K562 (cell line): ENCODE measurements around the gene DAO. TPM values are rescaled to one million over a fixed set of nuclear protein-coding genes. Genes with fewer than 3 reads are reported as not detected.

Experiments used
- ARID2 ChIP-seq: fragments of 450-650 bp; IDR thresholded peaks from 2 replicates; pipeline ENCODE4 v1.6.1; 2017; ENCODE audit warnings: antibody characterized with exemption, mild to moderate bottlenecking
- BHLHE40 ChIP-seq: IDR thresholded peaks from 2 replicates; pipeline ENCODE4 v1.6.1; 2011; ENCODE audit warnings: low read length, improper control_type of control experiment
- BRCA1 ChIP-seq, 2 experiments: fragments of 450-650 bp in 1 of 2; sonication (generic) in 1 of 2; formaldehyde crosslinking in 1 of 2; IDR thresholded peaks; 2 replicates each; pipeline versions ENCODE4 v1.5.0 to v1.6.1; 2017 to 2020; ENCODE audit warnings: mild to moderate bottlenecking in 1 of 2, missing genetic modification reagents in 1 of 2
- CBFA2T3 ChIP-seq: fragments of 450-650 bp; IDR thresholded peaks from 2 replicates; pipeline ENCODE4 v1.6.1; 2017
- GABPB2 ChIP-seq: fragments of 250-450 bp; sonication (Bioruptor Pico); conservative IDR thresholded peaks from 2 replicates; pipeline ENCODE4 v1.5.1; 2021; ENCODE audit warnings: mild to moderate bottlenecking
- HMGN3 ChIP-seq: IDR thresholded peaks from 2 replicates; pipeline ENCODE4 v1.6.1; 2011; ENCODE audit warnings: borderline replicate concordance, low read depth, mild to moderate bottlenecking, mixed read lengths, low read length; ENCODE audit not compliant: insufficient read length; ENCODE audit errors: extremely low read depth
- JUND ChIP-seq, 2 experiments: IDR thresholded peaks; 2 replicates in 1 of 2; 3 replicates in 1 of 2; pipeline ENCODE4 v1.6.1; 2011; ENCODE audit warnings: borderline replicate concordance in 2 of 2, low read depth in 2 of 2, low read length in 2 of 2, improper control_type of control experiment in 1 of 2, missing biosample characterization in 1 of 2, missing genetic modification characterization in 1 of 2, missing genetic modification reagents in 1 of 2
- MBD2 ChIP-seq: sonication (generic); IDR thresholded peaks from 2 replicates; pipeline ENCODE4 v1.6.1; 2016; ENCODE audit warnings: low read depth, borderline replicate concordance
- MTA3 ChIP-seq: fragments of 450-650 bp; formaldehyde crosslinking; IDR thresholded peaks from 2 replicates; pipeline ENCODE4 v1.6.1; 2017; ENCODE audit warnings: mild to moderate bottlenecking, borderline replicate concordance
- NFE2L1 ChIP-seq: fragments of 450-650 bp; IDR thresholded peaks from 2 replicates; pipeline ENCODE4 v1.6.1; 2016; ENCODE audit warnings: missing genetic modification characterization, low read depth, mild to moderate bottlenecking, missing compliant biosample characterization, moderate library complexity, borderline replicate concordance
- NFYB ChIP-seq: IDR thresholded peaks from 2 replicates; pipeline ENCODE4 v1.6.1; 2011; ENCODE audit warnings: mild to moderate bottlenecking, moderate library complexity; ENCODE audit not compliant: insufficient read length; ENCODE audit errors: extremely low read depth
- RBM39 ChIP-seq: fragments of 200-400 bp; formaldehyde crosslinking; optimal IDR thresholded peaks from 2 replicates; pipeline ENCODE3; 2018; ENCODE audit warnings: low read depth, low read length
- SAP30 ChIP-seq: fragments of 200-600 bp; sonication (generic); IDR thresholded peaks from 2 replicates; pipeline ENCODE4 v1.6.1; 2012; ENCODE audit warnings: borderline replicate concordance, low read depth, mild to moderate bottlenecking, moderate library complexity, low read length, control low read depth, inconsistent platforms; ENCODE audit not compliant: insufficient read depth, poor library complexity, severe bottlenecking
- SMARCA4 ChIP-seq: fragments of 450-650 bp; IDR thresholded peaks from 2 replicates; pipeline ENCODE4 v1.6.1; 2016
- TBP ChIP-seq: optimal IDR thresholded peaks from 2 replicates; pipeline ENCODE3; 2011; ENCODE audit warnings: low read depth, low read length, improper control_type of control experiment
- TEAD2 ChIP-seq: fragments of 450-650 bp; IDR thresholded peaks from 2 replicates; pipeline ENCODE4 v1.6.1; 2016; ENCODE audit warnings: missing genetic modification characterization, control low read depth, missing compliant biosample characterization
- TSC22D4 ChIP-seq: fragments of 450-650 bp; IDR thresholded peaks from 2 replicates; pipeline ENCODE4 v1.6.1; 2016; ENCODE audit warnings: missing genetic modification characterization, missing biosample characterization, control low read depth
- XRCC4 ChIP-seq: IDR thresholded peaks from one replicate; pipeline ENCODE4 v1.6.1; 2011; ENCODE audit not compliant: insufficient read depth, insufficient read length; ENCODE audit errors: extremely low read depth
- ZC3H4 ChIP-seq: sonication (generic); formaldehyde crosslinking; IDR thresholded peaks from 2 replicates; pipeline ENCODE4 v1.9.0; 2021; ENCODE audit warnings: missing genetic modification reagents, borderline replicate concordance
- ZFX ChIP-seq: sonication (generic); formaldehyde crosslinking; IDR thresholded peaks from 2 replicates; pipeline ENCODE4 v1.8.0; 2022; ENCODE audit warnings: mild to moderate bottlenecking, missing genetic modification reagents, moderate library complexity
- ZNF165 ChIP-seq: fragments of 250-450 bp; sonication (Bioruptor Pico); IDR thresholded peaks from 2 replicates; pipeline ENCODE4 v1.4.0; 2020; ENCODE audit warnings: borderline replicate concordance
- ZNF347 ChIP-seq: fragments of 450-650 bp; formaldehyde crosslinking; IDR thresholded peaks from 2 replicates; pipeline ENCODE4 v1.4.0; 2020; ENCODE audit warnings: low read depth, mild to moderate bottlenecking, moderate library complexity
- polyA plus RNA-seq, 8 experiments: library from polyadenylated mRNA; depleted of rRNA in 4 of 8; stranded (reverse) in 5 of 8; unstranded in 3 of 8; fragments of >200 nt; fragmentation: Nextera tagmentation in 2 of 8; fragmentation: Illumina TruSeq in 1 of 8; extraction: Ambion mirVana in 2 of 8; extraction: Trizol in 1 of 8; gene quantifications; 2 replicates each; pipeline versions ENCODE4 v1.2.1 to v1.2.3, GENCODE V29; 2011 to 2014; ENCODE audit warnings: inconsistent platforms in 1 of 8, missing spikeins in 1 of 8
- total RNA-seq, 7 experiments: library from RNA; depleted of rRNA in 6 of 7; stranded (reverse); fragments of >200 nt in 6 of 7; fragmentation: Illumina TruSeq in 2 of 7; extraction: Trizol in 2 of 7; gene quantifications; 2 replicates each; pipeline versions ENCODE4 v1.2.1 to v1.2.3, GENCODE V29; 2011 to 2021; ENCODE audit warnings: low replicate concordance in 1 of 7
- TF ChIP-seq, protein P1 (sequence below): fragments of 250-450 bp; sonication (Bioruptor Pico); IDR thresholded peaks from 2 replicates; pipeline ENCODE4 v1.6.1; 2021; ENCODE audit warnings: mild to moderate bottlenecking
- TF ChIP-seq, protein P2 (sequence below), 3 experiments: fragments of 200-800 bp in 1 of 3; fragments of 250-450 bp in 1 of 3; fragments of 450-650 bp in 1 of 3; sonication (Bioruptor Pico) in 1 of 3; sonication (Bioruptor generic) in 1 of 3; formaldehyde crosslinking in 1 of 3; IDR thresholded peaks; 2 replicates each; pipeline versions ENCODE4 v1.6.1 to v1.8.0; 2016 to 2022; ENCODE audit warnings: mild to moderate bottlenecking in 2 of 3, missing genetic modification characterization in 2 of 3, missing compliant biosample characterization in 1 of 3, moderate library complexity in 1 of 3

DAO gene
- total and polyA plus RNA-seq, 9 of the 15 experiments (the other 6 are each of a cell fraction or from before 2014, with no cell fraction given) = not detected

DNA sequence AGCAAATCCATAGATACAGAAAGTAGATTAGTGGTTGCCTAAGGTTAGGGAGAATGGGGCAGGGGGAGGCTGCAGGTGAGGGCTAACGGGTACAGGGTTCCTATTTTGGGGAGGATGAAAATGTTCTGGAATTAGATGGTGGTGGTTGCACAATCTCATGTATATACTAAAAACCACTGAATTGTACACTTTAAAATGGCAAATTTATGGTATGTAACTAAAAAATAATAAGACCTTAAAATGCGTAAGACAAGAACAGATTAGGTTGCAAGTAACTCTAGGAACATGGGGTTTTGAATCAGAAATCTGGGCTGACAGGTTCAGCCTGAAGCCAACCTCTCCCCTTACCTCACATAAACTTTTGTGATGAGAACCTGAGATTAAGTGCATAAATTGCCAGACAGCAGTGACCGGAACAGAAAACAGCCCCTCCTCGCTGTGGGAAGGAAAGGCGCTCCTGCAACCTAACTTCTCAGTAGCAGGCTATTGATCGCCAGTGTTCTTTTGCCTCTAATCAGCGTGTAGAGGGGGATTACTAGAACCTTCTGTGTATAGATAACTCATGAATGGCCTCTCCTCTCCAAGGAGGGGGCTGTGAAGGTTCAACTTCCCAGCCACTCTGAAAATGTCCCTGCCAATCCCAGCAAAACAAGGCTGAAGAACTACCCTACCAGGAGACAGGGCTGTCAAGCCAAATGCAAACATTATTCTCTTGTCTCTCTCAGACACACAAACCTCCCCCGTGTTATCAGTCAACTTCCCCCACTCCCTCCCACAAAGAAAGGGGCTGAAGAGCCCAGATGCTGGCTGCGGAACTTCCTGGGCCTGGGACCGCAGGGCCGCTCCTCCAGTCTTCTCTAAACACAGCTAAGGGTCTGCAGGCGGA lies 24.4 kb upstream of the DAO start (continued):
- TF ChIP-seq ZNF165 (CRISPR knock-in tag) = no peak
- TF ChIP-seq ARID2 = no peak
- no peak; the same call in 1 of the 2 replicates for TF ChIP-seq MTA3
- TF ChIP-seq GABPB2 = no peak
- TF ChIP-seq NFYB = no peak
- peak; percentile 71 for TF ChIP-seq HMGN3
- TF ChIP-seq BHLHE40 = peak; percentile 47; the same call in 1 of the 2 replicates
- no peak for TF ChIP-seq BRCA1 (IDR thresholded peaks at IDR 0.05)
- no peak for TF ChIP-seq BRCA1 (CRISPR knock-in tag; IDR thresholded peaks at IDR 0.05)
- TF ChIP-seq ZFX (CRISPR knock-in tag) = no peak
- no peak for TF ChIP-seq SAP30
- TF ChIP-seq CBFA2T3 = peak; percentile 99
- TF ChIP-seq NFE2L1 (tag) = no peak
- TF ChIP-seq SMARCA4 = peak; percentile 95
- TF ChIP-seq MBD2 = peak; percentile 72; the same call in 1 of the 2 replicates
- no peak for TF ChIP-seq ZNF347
- TF ChIP-seq ZC3H4 (CRISPR knock-in tag) = no peak
- TF ChIP-seq TBP = peak; percentile 39
- TF ChIP-seq TEAD2 = no peak
- TF ChIP-seq, protein P1, sequence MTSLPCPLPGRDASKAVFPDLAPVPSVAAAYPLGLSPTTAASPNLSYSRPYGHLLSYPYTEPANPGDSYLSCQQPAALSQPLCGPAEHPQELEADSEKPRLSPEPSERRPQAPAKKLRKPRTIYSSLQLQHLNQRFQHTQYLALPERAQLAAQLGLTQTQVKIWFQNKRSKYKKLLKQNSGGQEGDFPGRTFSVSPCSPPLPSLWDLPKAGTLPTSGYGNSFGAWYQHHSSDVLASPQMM (CRISPR knock-in tag) = no peak
- TF ChIP-seq, protein P2, sequence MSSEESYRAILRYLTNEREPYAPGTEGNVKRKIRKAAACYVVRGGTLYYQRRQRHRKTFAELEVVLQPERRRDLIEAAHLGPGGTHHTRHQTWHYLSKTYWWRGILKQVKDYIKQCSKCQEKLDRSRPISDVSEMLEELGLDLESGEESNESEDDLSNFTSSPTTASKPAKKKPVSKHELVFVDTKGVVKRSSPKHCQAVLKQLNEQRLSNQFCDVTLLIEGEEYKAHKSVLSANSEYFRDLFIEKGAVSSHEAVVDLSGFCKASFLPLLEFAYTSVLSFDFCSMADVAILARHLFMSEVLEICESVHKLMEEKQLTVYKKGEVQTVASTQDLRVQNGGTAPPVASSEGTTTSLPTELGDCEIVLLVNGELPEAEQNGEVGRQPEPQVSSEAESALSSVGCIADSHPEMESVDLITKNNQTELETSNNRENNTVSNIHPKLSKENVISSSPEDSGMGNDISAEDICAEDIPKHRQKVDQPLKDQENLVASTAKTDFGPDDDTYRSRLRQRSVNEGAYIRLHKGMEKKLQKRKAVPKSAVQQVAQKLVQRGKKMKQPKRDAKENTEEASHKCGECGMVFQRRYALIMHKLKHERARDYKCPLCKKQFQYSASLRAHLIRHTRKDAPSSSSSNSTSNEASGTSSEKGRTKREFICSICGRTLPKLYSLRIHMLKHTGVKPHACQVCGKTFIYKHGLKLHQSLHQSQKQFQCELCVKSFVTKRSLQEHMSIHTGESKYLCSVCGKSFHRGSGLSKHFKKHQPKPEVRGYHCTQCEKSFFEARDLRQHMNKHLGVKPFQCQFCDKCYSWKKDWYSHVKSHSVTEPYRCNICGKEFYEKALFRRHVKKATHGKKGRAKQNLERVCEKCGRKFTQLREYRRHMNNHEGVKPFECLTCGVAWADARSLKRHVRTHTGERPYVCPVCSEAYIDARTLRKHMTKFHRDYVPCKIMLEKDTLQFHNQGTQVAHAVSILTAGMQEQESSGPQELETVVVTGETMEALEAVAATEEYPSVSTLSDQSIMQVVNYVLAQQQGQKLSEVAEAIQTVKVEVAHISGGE (CRISPR knock-in tag; IDR thresholded peaks at IDR 0.05) = peak in 1 of 3 experiments; percentile 56; a peak in 1 of 6 replicates
- no peak for TF ChIP-seq XRCC4
- TF ChIP-seq TSC22D4 (tag) = no peak
- peak; percentile 64; the same call in 1 of the 2 replicates for TF ChIP-seq JUND (IDR thresholded peaks at IDR 0.05; ENCODE audit: borderline replicate concordance, low read depth, low read length)
- peak; percentile 32; the same call in 1 of the 3 replicates for TF ChIP-seq JUND (tag; IDR thresholded peaks at IDR 0.05; ENCODE audit: borderline replicate concordance, low read depth, low read length)
- no peak for TF ChIP-seq RBM39
